ENCODE results near the gene CDK13. TPM values are rescaled to one million over a fixed set of nuclear protein-coding genes. Genes with fewer than 3 reads are reported as not detected.

Gene CDK13
- total and polyA plus RNA-seq, 9 of the 15 experiments (the other 6 are each of a cell fraction or from before 2014, with no cell fraction given): 9.8 to 46.1 (median 32.4) TPM

DNA sequence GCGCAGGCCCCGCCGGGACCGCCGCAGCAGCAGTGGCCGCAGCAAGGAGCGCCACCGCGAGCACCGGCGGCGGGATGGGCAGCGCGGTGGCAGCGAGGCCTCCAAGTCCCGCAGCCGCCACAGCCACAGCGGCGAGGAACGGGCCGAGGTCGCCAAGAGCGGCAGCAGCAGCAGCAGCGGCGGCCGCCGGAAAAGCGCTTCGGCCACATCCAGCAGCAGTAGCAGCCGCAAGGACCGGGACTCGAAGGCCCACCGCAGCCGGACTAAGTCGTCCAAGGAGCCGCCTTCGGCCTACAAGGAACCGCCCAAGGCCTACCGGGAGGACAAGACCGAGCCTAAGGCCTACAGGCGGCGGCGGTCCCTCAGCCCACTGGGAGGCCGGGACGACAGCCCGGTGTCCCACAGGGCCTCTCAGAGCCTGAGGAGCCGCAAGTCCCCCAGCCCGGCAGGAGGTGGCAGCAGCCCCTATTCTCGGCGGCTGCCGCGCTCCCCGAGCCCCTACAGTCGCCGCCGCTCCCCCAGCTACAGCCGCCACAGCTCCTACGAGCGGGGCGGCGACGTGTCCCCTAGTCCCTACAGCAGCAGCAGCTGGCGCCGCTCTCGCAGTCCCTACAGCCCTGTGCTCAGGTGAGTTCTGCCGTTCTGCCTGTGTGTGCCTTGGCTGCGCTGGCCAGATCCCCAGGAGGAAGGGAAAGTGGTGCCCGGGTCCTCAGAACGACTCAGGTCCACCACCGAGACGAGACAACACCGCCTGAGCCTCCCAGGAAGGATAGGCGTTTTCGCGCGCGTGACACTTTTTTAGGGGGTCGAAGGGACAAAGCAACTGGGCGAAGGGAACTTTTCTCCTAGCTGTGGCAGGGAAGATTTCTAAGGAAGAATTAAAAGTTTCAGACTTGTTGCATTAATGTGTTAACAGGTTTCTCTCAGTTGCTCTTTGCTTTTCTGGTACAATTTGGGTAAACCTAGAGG, 1.5 kb downstream of the CDK13 start (continued):
- TF ChIP-seq, protein P1, sequence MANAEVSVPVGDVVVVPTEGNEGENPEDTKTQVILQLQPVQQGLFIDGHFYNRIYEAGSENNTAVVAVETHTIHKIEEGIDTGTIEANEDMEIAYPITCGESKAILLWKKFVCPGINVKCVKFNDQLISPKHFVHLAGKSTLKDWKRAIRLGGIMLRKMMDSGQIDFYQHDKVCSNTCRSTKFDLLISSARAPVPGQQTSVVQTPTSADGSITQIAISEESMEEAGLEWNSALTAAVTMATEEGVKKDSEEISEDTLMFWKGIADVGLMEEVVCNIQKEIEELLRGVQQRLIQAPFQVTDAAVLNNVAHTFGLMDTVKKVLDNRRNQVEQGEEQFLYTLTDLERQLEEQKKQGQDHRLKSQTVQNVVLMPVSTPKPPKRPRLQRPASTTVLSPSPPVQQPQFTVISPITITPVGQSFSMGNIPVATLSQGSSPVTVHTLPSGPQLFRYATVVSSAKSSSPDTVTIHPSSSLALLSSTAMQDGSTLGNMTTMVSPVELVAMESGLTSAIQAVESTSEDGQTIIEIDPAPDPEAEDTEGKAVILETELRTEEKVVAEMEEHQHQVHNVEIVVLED (CRISPR knock-in tag; IDR thresholded peaks at IDR 0.05): no peak
- no peak for TF ChIP-seq ZNF780A (CRISPR knock-in tag; IDR thresholded peaks at IDR 0.05)
- TF ChIP-seq L3MBTL2 (IDR thresholded peaks at IDR 0.05): 0 out of 2 replicates have a peak, but pooled peaks have one; percentile 29
- TF ChIP-seq GABPA (tag; conservative IDR thresholded peaks at IDR 0.05; ENCODE audit: low read depth): 0 out of 2 replicates have a peak, but pooled peaks have one; percentile 9
- peak; percentile 25; the same call in 1 of the 2 replicates for TF ChIP-seq GABPB1 (CRISPR knock-in tag; IDR thresholded peaks at IDR 0.05)
- no peak for TF ChIP-seq HCFC1 (IDR thresholded peaks at IDR 0.05; ENCODE audit: low read depth, low read length)
- no peak for TF ChIP-seq ZNF766 (CRISPR knock-in tag; conservative IDR thresholded peaks at IDR 0.05)
- peak; percentile 20 for TF ChIP-seq SAP30 (IDR thresholded peaks at IDR 0.05; ENCODE audit: borderline replicate concordance, insufficient read depth, low read depth, low read length, poor library complexity, severe bottlenecking)
- no peak for TF ChIP-seq SIRT6 (IDR thresholded peaks at IDR 0.05; ENCODE audit: low read depth, low read length)
- TF ChIP-seq, protein P2, sequence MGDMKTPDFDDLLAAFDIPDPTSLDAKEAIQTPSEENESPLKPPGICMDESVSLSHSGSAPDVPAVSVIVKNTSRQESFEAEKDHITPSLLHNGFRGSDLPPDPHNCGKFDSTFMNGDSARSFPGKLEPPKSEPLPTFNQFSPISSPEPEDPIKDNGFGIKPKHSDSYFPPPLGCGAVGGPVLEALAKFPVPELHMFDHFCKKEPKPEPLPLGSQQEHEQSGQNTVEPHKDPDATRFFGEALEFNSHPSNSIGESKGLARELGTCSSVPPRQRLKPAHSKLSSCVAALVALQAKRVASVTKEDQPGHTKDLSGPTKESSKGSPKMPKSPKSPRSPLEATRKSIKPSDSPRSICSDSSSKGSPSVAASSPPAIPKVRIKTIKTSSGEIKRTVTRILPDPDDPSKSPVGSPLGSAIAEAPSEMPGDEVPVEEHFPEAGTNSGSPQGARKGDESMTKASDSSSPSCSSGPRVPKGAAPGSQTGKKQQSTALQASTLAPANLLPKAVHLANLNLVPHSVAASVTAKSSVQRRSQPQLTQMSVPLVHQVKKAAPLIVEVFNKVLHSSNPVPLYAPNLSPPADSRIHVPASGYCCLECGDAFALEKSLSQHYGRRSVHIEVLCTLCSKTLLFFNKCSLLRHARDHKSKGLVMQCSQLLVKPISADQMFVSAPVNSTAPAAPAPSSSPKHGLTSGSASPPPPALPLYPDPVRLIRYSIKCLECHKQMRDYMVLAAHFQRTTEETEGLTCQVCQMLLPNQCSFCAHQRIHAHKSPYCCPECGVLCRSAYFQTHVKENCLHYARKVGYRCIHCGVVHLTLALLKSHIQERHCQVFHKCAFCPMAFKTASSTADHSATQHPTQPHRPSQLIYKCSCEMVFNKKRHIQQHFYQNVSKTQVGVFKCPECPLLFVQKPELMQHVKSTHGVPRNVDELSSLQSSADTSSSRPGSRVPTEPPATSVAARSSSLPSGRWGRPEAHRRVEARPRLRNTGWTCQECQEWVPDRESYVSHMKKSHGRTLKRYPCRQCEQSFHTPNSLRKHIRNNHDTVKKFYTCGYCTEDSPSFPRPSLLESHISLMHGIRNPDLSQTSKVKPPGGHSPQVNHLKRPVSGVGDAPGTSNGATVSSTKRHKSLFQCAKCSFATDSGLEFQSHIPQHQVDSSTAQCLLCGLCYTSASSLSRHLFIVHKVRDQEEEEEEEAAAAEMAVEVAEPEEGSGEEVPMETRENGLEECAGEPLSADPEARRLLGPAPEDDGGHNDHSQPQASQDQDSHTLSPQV (IDR thresholded peaks at IDR 0.05): no peak
- no peak for TF ChIP-seq POLR2AphosphoS5 (IDR thresholded peaks at IDR 0.05; ENCODE audit: control insufficient read depth, insufficient read depth, low read depth, low read length)
- TF ChIP-seq YY1 (IDR thresholded peaks at IDR 0.05; ENCODE audit: borderline replicate concordance in 1 of 3, control insufficient read depth in 1 of 3, extremely low read depth in 1 of 3, insufficient read depth in 3 of 3, insufficient read length in 1 of 3, insufficient replicate concordance in 2 of 3, low read depth in 1 of 3, low read length in 2 of 3): no peak
- TF ChIP-seq PHF21A (IDR thresholded peaks at IDR 0.05; ENCODE audit: borderline replicate concordance, low read depth): no peak
- TF ChIP-seq, protein P3, sequence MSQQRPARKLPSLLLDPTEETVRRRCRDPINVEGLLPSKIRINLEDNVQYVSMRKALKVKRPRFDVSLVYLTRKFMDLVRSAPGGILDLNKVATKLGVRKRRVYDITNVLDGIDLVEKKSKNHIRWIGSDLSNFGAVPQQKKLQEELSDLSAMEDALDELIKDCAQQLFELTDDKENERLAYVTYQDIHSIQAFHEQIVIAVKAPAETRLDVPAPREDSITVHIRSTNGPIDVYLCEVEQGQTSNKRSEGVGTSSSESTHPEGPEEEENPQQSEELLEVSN (IDR thresholded peaks at IDR 0.05; ENCODE audit: borderline replicate concordance in 1 of 2, extremely low read depth in 1 of 2, insufficient read depth in 1 of 2, insufficient read length in 1 of 2, low read depth in 1 of 2, low read length in 1 of 2, poor library complexity in 1 of 2, severe bottlenecking in 1 of 2): peak in 1 of 2 experiments; percentile 13
- 0 out of 2 replicates have a peak, but pooled peaks have one; percentile 27 for TF ChIP-seq SMAD4 (CRISPR knock-in tag; conservative IDR thresholded peaks at IDR 0.05)
- no peak for TF ChIP-seq RBM14 (IDR thresholded peaks at IDR 0.05; ENCODE audit: borderline replicate concordance, insufficient read depth, low read depth, low read length)
- TF ChIP-seq KLF1 (tag; IDR thresholded peaks at IDR 0.05): peak; percentile 27; the same call in 1 of the 2 replicates
